ENCODE data around the gene RPS27A.
"Not testable (repeated sequence)": the region's sequence is repeated elsewhere in the genome, so short reads cannot be mapped to it uniquely, and the experiment has no call there.

RPS27A gene

DNA sequence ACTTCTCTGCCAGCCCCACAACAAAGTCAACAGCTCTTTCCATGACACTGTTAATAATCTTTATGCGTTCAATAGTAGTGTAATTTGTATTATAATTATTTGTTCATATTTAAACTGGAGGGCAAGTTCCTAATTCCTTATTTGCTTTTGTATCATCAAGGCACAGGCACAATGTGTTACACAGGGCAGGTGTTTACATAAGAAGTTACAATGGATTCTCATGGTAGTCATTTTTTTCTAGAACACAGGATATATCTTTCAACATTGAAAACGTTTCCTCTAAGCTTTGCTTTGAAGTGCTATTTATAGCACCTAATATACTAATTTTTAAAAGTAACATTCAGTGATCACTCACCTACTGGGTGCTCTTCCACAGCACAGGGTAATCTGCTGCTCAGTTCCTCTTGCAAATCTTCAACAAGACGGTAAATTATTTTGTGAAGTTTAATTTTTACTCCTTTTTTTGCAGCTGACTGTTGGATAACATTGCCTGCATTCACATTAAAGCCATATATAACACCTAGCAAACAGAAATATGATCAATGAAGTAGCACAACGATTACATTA is 7.3 kb downstream of the RPS27A start:
- no peak for DNase-seq

- not testable (repeated sequence) for DNase-seq
Measured at GRCh38 chr2:55241582-55241981, 9.1 kb downstream of the RPS27A start.

DNA sequence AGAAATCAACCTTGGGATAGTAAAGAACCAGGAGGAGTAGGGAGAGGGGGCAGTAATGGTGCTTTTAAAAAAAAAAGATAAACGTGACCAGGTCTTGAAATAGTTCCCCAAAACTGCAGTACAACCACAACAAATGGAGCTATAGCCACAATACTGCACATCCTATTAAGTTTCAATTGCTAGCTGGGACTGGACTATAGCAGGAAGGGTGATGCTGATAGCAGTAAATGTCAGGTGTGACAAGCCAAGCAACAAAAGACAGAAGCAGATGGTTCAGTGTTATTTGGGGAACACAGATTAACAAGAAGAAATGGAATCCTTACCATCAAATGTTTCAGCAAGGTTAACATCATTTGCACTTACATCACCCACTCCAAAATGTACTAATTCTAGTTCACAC is 10.1 kb downstream of the RPS27A start:
- no peak for DNase-seq

DNA sequence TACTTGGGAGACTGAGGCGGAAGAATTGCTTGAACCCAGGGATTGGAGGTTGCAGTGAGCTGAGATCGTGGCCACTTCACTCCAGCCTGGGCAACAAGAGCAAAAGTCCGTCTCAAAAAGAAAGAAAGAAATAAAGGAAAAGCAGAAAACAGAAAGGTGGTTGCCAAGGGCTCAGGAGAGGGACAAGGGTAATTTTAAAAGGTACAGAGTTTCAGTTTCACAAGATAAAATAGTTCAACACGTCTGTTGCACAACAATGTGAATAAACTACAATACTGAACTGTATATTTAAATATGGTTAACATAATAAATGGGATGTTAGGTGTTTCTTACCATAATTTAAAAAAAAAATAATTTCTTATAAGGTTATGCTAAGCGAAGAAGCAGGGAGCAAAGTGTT is 12.9 kb downstream of the RPS27A start:
- no peak for DNase-seq

DNA sequence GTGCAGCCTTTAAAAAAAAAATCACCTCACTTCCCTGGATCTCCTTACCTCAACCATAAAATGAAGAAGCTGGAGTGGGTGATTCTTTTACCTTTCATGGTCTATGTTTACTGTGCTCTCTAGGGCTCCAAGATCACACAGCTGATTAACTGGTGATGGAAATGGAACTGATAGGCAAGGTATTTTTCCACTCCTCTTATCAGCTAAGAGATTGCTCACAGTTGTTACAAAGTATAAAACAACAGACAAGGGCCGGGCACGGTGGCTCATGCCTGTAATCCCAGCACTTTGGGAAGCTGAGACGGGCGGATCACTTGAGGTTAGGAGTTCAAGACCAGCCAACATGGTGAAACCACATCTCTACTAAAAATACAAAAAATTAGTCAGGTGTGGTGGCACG is 14.5 kb downstream of the RPS27A start:
- no peak for DNase-seq

DNA sequence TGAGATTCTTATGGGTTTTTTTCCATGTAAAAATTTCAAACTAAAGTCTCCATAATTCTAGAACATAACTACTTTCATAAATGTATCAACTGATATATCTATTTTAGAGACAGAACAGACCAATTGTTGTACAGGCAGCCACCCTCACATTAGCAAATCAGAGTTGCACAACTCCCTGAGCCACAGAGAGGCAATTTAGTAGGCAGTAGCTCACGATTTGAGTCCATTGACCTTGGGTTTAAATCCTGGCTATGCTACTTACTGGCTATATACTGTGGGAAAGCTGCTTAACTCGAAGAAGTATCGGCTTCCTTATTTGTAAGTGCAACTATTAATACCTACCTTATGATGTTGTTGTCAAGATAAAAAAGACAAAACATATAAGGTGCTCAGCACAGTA is 20.3 kb downstream of the RPS27A start:
- no peak for DNase-seq

DNA sequence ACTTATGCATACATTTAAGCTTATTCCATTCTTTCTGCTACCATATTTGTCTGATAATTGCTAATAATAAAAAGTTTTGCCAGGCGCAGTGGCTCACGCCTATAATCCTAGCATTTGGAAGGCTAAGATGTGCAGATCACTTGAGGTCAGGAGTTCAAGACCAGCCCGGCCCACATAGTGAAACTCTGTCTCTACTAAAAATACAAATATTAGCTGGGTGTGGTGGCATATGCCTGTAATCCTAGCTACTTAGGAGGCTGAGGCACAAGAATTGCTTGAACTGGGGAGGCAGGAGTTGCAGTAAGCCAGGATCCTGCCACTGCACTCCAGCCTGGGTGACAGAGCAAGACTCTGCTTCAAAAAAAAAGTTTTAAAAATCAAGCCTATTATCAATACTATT is 27.1 kb downstream of the RPS27A start:
- not testable (repeated sequence) for DNase-seq

- no peak for DNase-seq
Measured at GRCh38 chr2:55268288-55268906, 35.9 kb downstream of the RPS27A start.

- peak; percentile 88 to 94 for DNase-seq
Measured at GRCh38 chr2:55268907-55269644, 36.6 kb downstream of the RPS27A start, which contains the start of gene MTIF2. MTIF2 (minus strand) TSS chr2:55269231; CDS start chr2:55263858, 5,373 bp downstream.

- peak; percentile 16 to 30 for DNase-seq
Measured at GRCh38 chr2:55269645-55269990, 37.1 kb downstream of the RPS27A start.

DNA sequence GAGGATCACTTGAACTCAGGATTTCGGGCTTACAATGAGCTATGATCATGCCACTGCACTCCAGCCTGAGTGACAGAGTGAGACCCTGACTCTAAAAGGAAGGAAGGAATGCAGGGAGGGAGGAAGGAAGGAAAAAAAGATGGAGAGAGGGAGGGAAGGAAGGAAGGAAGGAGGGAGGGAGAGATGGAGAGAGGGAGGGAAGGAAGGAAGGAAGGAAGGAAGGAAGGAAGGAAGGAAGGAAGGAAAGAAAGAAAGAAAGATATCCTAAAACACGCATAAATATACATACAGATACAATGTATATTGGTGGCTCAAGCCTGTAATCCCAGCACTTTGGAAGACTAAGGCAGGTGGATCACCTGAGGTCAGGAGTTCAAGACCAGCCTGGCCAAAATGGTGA is 41.9 kb downstream of the RPS27A start:
- not testable (repeated sequence) for DNase-seq

- no peak for DNase-seq
Measured at GRCh38 chr2:55277310-55277709, 44.8 kb downstream of the RPS27A start.

GRCh38 chr2:55279214-55279835 is 46.8 kb downstream of the RPS27A start:
- not testable (repeated sequence) for DNase-seq

DNA sequence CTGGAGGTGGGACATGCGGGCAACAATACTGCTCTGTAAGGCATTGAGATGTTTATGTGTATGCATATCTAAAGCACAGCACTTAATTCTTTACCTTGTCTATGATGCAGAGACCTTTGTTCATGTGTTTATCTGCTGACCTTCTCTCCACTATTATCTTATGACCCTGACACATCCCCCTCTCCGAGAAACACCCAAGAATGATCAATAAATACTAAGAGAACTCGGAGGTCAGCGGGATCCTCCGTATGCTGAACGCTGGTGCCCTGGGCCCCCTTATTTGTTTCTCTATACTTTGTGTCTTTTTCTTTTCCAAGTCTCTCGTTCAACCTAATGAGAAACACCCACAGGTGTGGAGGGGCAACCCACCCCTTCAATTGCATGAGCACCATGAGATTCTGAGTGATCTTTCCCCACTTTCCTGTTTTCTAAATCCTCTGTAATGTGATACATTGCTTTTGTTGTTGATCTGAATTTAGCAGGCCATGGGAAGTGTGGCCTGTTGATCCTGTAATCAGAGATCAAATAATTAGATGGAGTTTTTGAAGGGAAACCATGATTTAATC is 47.5 kb downstream of the RPS27A start:
- DNase-seq, result not testable (repeated sequence)

DNA sequence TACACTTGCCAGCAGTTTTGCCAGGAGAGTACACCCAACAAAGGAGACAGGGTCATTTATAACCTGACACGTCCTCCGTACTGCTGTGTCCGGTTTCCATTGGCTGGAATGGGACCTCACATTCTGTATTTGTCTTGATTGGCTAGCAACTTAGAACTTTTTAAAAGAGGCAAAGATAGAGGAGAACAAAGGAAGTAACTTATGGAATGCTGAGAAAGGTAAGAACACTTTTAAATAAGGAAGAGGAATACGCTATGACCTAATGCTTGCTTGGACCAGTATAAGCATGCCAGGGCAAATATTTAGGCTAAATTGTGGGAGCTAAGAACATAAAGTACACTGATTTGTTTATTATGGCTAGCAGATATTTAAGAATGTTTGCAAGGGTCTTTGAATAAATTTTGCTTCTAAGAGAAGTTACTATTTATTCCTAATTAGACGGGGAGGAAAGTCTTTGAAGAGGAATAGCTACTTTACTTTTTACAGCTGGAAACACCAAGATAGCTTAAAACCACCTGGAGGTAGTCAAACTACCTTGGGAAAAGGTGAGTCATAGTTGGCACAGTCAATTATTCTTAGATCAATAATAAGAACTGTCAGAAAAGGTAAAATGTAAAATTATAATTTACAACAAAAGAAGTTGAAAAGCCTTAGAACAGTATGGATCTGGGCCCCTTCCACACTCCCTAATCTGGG is 48.5 kb downstream of the RPS27A start:
- DNase-seq, result not testable (repeated sequence)

GRCh38 chr2:55282110-55282917 is 49.8 kb downstream of the RPS27A start:
- peak; percentile 90 to 91 for DNase-seq

DNA sequence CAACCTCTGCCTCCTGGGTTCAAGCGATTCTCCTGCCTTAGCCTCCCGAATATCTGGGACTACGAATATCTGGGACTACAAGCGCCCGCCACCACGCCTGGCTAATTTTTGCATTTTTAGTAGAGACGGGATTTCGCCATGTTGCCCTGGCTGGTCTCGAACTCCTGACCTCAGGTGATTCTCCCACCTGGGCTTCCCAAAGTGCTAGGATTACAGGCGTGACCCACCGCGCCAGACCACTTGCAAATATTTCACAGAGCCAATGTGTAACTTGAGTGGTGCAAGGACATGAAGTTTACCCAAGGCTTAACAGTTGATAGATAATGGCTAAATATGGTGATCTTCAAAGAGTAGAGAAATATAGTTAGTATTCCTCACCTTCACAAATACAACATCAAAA is 50.6 kb downstream of the RPS27A start:
- no peak for DNase-seq

Measured in Kasumi-1 (cell line).